Progenitor cell of endocrine pancreas (in vitro differentiated cells): Measurements from ENCODE around the gene GPR142. TPM values are rescaled to one million over a fixed set of nuclear protein-coding genes. Genes with fewer than 3 reads are reported as not detected.

Experiments
- DNase-seq: peaks from one replicate; pipeline ENCODE4 v3.0.0; 2021; ENCODE audit warnings: low spot score; ENCODE audit not compliant: unreplicated experiment
- H3K27ac Mint-ChIP-seq: 2 replicates; pipeline ENCODE4 v1.8.0; 2021; ENCODE audit warnings: mild to moderate bottlenecking, moderate library complexity, mixed read lengths
- H3K27me3 Mint-ChIP-seq: 2 replicates; pipeline ENCODE4 v1.8.0; 2021; ENCODE audit warnings: mixed read lengths
- H3K36me3 Mint-ChIP-seq: 2 replicates; pipeline ENCODE4 v1.8.0; 2022; ENCODE audit warnings: mixed read lengths; ENCODE audit not compliant: insufficient read depth
- H3K4me1 Mint-ChIP-seq: 2 replicates; pipeline ENCODE4 v1.8.0; 2021; ENCODE audit warnings: low read depth, mixed read lengths
- H3K4me3 Mint-ChIP-seq: 2 replicates; pipeline ENCODE4 v1.8.0; 2021; ENCODE audit warnings: low read depth, mild to moderate bottlenecking, moderate library complexity, mixed read lengths
- H3K9me3 Mint-ChIP-seq: 2 replicates; pipeline ENCODE4 v1.8.0; 2021; ENCODE audit warnings: low read depth, mixed read lengths
- total RNA-seq: library from RNA; stranded (reverse); gene quantifications from 2 replicates; pipeline ENCODE4 v1.2.1, GENCODE V29; 2021
- TF ChIP-seq, protein P1 (sequence below): fragments of 200-600 bp; sonication (generic); IDR thresholded peaks from one replicate; pipeline ENCODE4 v1.5.0; 2021; ENCODE audit warnings: antibody characterized with exemption, mild to moderate bottlenecking; ENCODE audit not compliant: unreplicated experiment

GPR142 gene
- total RNA-seq, 1 donor from 2014 or later: 6.6 TPM

DNA sequence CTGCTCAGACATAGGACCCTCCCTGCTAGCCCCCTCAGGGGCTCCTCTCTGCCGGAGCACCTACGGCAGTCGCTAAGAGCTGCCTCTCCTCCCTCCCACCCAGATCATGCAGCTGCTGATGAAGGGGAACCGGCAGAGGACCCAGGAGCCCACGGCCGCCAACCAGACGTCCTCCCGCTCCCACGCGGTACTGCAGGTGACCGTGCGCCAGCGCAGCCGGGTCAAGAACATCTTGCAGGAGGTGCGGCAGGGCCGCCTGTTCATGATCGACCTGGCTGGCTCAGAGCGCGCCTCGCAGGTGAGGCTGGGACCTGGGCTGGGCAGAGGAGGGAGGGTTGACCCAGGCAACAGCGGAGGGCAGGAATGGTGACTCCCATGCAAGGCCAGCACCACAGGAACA, 22.6 kb upstream of the GPR142 start:
- no peaks in the 10 kb centered on the region for H3K9me3 Mint-ChIP-seq
- no peak for DNase-seq
- no peaks in the 10 kb centered on the region for H3K36me3 Mint-ChIP-seq
- peaks cover 3% of the 10 kb centered on the region for H3K4me1 Mint-ChIP-seq
- no peak overlapping the region for H3K4me3 Mint-ChIP-seq
- H3K27me3 Mint-ChIP-seq: peaks cover 35% of the 10 kb centered on the region
- TF ChIP-seq, protein P1, sequence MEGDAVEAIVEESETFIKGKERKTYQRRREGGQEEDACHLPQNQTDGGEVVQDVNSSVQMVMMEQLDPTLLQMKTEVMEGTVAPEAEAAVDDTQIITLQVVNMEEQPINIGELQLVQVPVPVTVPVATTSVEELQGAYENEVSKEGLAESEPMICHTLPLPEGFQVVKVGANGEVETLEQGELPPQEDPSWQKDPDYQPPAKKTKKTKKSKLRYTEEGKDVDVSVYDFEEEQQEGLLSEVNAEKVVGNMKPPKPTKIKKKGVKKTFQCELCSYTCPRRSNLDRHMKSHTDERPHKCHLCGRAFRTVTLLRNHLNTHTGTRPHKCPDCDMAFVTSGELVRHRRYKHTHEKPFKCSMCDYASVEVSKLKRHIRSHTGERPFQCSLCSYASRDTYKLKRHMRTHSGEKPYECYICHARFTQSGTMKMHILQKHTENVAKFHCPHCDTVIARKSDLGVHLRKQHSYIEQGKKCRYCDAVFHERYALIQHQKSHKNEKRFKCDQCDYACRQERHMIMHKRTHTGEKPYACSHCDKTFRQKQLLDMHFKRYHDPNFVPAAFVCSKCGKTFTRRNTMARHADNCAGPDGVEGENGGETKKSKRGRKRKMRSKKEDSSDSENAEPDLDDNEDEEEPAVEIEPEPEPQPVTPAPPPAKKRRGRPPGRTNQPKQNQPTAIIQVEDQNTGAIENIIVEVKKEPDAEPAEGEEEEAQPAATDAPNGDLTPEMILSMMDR: no peak
- H3K27ac Mint-ChIP-seq: no peak overlapping the region

DNA sequence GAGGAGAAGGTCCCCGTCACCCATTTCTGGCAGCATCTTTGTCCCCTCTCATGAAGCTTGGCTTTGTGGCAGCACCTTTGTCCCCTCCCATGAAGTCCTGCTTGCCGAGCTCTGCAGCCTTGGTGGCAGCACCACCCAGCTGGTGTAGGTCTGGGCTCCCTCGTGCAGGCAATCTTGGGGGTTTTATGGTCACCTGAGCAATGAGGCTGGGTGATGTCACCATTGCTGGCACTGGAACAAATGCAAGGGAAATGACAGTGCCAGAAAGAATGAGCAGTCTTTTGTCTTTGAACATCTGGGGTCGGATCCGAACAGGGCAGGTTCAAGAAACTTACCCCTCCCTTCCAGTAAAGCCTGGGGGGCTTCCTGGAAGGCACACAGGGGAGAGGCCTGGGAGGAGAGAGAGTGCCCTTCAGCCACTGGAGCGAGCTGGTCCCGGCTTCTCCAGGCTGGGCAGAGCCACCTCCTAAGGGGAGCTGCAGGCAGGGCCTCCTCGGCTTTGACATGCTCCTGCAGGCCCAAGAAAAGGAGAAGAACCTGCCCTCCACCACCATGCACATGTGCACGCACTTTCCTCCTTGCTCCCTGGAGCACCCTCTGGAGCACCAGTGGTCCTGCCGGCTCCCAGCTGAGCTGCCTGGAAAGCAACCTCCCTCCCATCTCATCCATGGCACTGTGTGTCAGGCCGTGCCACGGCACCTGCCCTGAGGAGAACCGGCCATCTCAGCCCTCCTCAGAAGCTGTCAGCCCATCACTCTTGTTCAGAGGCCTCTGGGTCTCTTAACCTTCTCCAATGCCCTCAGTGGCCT, 21.7 kb upstream of the GPR142 start:
- no peak for DNase-seq
- H3K36me3 Mint-ChIP-seq: no peaks in the 10 kb centered on the region
- H3K27me3 Mint-ChIP-seq: peaks cover 38% of the 10 kb centered on the region
- H3K9me3 Mint-ChIP-seq: no peaks in the 10 kb centered on the region
- TF ChIP-seq, protein P1: no peak
- H3K4me1 Mint-ChIP-seq: no peaks in the 10 kb centered on the region
- no peak overlapping the region for H3K4me3 Mint-ChIP-seq
- no peak overlapping the region for H3K27ac Mint-ChIP-seq

DNA sequence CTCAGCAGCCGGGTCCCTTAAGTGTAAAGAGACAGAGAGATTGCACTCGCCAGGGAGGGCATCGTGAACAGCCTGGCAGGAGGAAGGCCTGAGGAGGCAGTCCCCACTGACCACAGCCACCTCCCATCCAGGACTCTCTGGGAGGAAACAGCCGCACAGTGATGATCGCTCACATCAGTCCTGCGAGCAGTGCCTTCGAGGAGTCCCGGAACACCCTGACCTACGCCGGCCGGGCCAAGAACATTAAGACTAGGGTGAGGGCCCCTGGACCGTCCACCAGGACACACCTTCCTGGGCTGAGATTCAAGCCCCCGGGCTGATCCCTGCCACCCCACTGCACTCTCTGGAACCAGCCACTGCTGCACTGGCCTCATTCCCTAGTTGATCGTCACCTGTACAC, 19.7 kb upstream of the GPR142 start:
- Mint-ChIP-seq H3K27me3 (peaks cover 53% of the 10 kb centered on the region), H3K27ac (no peak overlapping the region), H3K36me3 (no peaks in the 10 kb centered on the region), H3K4me3 (no peak overlapping the region), H3K9me3 (no peaks in the 10 kb centered on the region), H3K4me1 (no peaks in the 10 kb centered on the region)
- TF ChIP-seq, protein P1: no peak
- no peak for DNase-seq

GRCh38 chr17:74349120-74349519, 18.2 kb upstream of the GPR142 start:
- Mint-ChIP-seq H3K9me3 (no peaks in the 10 kb centered on the region), H3K27ac (no peak overlapping the region), H3K36me3 (no peaks in the 10 kb centered on the region), H3K4me3 (no peak overlapping the region), H3K27me3 (peaks cover 68% of the 10 kb centered on the region), H3K4me1 (no peaks in the 10 kb centered on the region)
- no peak for DNase-seq
- TF ChIP-seq, protein P1: no peak

- H3K4me1 Mint-ChIP-seq: no peaks in the 10 kb centered on the region
- no peaks in the 10 kb centered on the region for H3K9me3 Mint-ChIP-seq
- no peak overlapping the region for H3K27ac Mint-ChIP-seq
- no peaks in the 10 kb centered on the region for H3K36me3 Mint-ChIP-seq
- no peak overlapping the region for H3K4me3 Mint-ChIP-seq
- DNase-seq: no peak
- TF ChIP-seq, protein P1: no peak
- peaks cover 73% of the 10 kb centered on the region for H3K27me3 Mint-ChIP-seq
Measured at GRCh38 chr17:74350486-74350885, 16.8 kb upstream of the GPR142 start.
